CD14-positive monocyte (primary cell): ENCODE measurements around the gene EXD3. TPM values are rescaled to one million over a fixed set of nuclear protein-coding genes. Genes with fewer than 3 reads are reported as not detected.
"Not testable (repeated sequence)": the region's sequence is repeated elsewhere in the genome, so short reads cannot be mapped to it uniquely, and the experiment has no call there.

Experiments used
- DNase-seq, 3 donors: peaks; one replicate each; pipeline ENCODE4 v3.0.0-alpha.2; 2011 to 2022
- H2AFZ ChIP-seq: 2 replicates; pipeline ENCODE4 v1.6.0; 2012; ENCODE audit warnings: mild to moderate bottlenecking, low read depth, low read length, inconsistent platforms; ENCODE audit not compliant: insufficient read depth, poor library complexity, severe bottlenecking
- H3K27ac ChIP-seq, 2 donors: 1 replicate in 1 of 2; 2 replicates in 1 of 2; pipeline ENCODE4 v1.5.1; 2012 to 2013; ENCODE audit warnings: low read length in 2 of 2, control low read depth in 1 of 2, inconsistent platforms in 1 of 2, low read depth in 1 of 2, mild to moderate bottlenecking in 1 of 2
- H3K27me3 ChIP-seq, 2 donors: one replicate each; pipeline versions ENCODE4 v1.6.0 to v1.6.1; 2011 to 2013; ENCODE audit warnings: low read length in 2 of 2; ENCODE audit not compliant: control insufficient read depth in 2 of 2, insufficient read depth in 2 of 2
- H3K36me3 ChIP-seq, 2 donors: replicated peaks in 1 of 2; 1 replicate in 1 of 2; 2 replicates in 1 of 2; pipeline versions ENCODE4 v1.5.1 to v1.6.1; 2012 to 2013; ENCODE audit warnings: low read length in 2 of 2, control low read depth in 1 of 2, inconsistent platforms in 1 of 2, mild to moderate bottlenecking in 1 of 2; ENCODE audit not compliant: insufficient read depth in 2 of 2, control insufficient read depth in 1 of 2
- H3K4me1 ChIP-seq, 2 donors: 1 replicate in 1 of 2; 2 replicates in 1 of 2; pipeline versions ENCODE4 v1.5.1 to v1.6.1; 2012 to 2013; ENCODE audit warnings: low read length in 2 of 2, control low read depth in 1 of 2, inconsistent platforms in 1 of 2, mild to moderate bottlenecking in 1 of 2, moderate library complexity in 1 of 2; ENCODE audit not compliant: insufficient read depth in 2 of 2, control insufficient read depth in 1 of 2
- H3K4me2 ChIP-seq: replicated peaks from 2 replicates; pipeline ENCODE3; 2012; ENCODE audit warnings: low read length, moderate library complexity, mild to moderate bottlenecking; ENCODE audit not compliant: poor library complexity, severe bottlenecking; ENCODE audit errors: extremely low read depth
- H3K4me3 ChIP-seq, 3 experiments: fragments of 200-600 bp in 1 of 3; sonication (generic) in 1 of 3; replicated peaks in 1 of 3; 1 replicate in 2 of 3; 2 replicates in 1 of 3; pipeline ENCODE4 v1.5.1; 2011 to 2013; ENCODE audit warnings: low read length in 3 of 3, mild to moderate bottlenecking in 3 of 3, control low read depth in 2 of 3, low read depth in 2 of 3, inconsistent platforms in 1 of 3, moderate library complexity in 1 of 3
- H3K79me2 ChIP-seq: 2 replicates; pipeline ENCODE4 v1.6.0; 2012; ENCODE audit warnings: mild to moderate bottlenecking, control low read depth, inconsistent platforms, low read length, moderate library complexity; ENCODE audit not compliant: insufficient read depth
- H3K9ac ChIP-seq: 2 replicates; pipeline ENCODE4 v1.6.0; 2017; ENCODE audit warnings: low read length, mild to moderate bottlenecking; ENCODE audit not compliant: insufficient read depth, poor library complexity, severe bottlenecking
- H3K9me3 ChIP-seq, 2 donors: replicated peaks in 1 of 2; 1 replicate in 1 of 2; 2 replicates in 1 of 2; pipeline versions ENCODE4 v1.5.1 to v1.6.1; 2012 to 2013; ENCODE audit warnings: low read length in 2 of 2, control low read depth in 1 of 2; ENCODE audit not compliant: control insufficient read depth in 1 of 2, insufficient read depth in 1 of 2
- H4K20me1 ChIP-seq: 2 replicates; pipeline ENCODE4 v1.6.0; 2012; ENCODE audit warnings: mild to moderate bottlenecking, low read length, control low read depth, moderate library complexity; ENCODE audit not compliant: insufficient read depth
- H3K27ac Mint-ChIP-seq, 7 donors: one replicate each; pipeline ENCODE4 v1.8.0; 2020; ENCODE audit warnings: mild to moderate bottlenecking in 7 of 7, mixed read lengths in 7 of 7, moderate library complexity in 6 of 7, inconsistent platforms in 2 of 7
- H3K27me3 Mint-ChIP-seq, 3 donors: one replicate each; pipeline ENCODE4 v1.8.0; 2021 to 2022; ENCODE audit warnings: low read depth in 3 of 3, mild to moderate bottlenecking in 3 of 3, mixed read lengths in 3 of 3, moderate library complexity in 3 of 3, inconsistent platforms in 1 of 3
- H3K36me3 Mint-ChIP-seq, 2 donors: one replicate each; pipeline ENCODE4 v1.8.0; 2020; ENCODE audit warnings: mixed read lengths in 2 of 2, inconsistent platforms in 1 of 2, mild to moderate bottlenecking in 1 of 2
- H3K4me1 Mint-ChIP-seq: one replicate; pipeline ENCODE4 v1.8.0; 2020; ENCODE audit warnings: mild to moderate bottlenecking, mixed read lengths
- H3K4me3 Mint-ChIP-seq, 2 donors: one replicate each; pipeline ENCODE4 v1.8.0; 2020; ENCODE audit warnings: mild to moderate bottlenecking in 2 of 2, mixed read lengths in 2 of 2, moderate library complexity in 1 of 2
- H3K9me3 Mint-ChIP-seq, 7 donors: one replicate each; pipeline ENCODE4 v1.8.0; 2020 to 2022; ENCODE audit warnings: mixed read lengths in 7 of 7, mild to moderate bottlenecking in 6 of 7, moderate library complexity in 6 of 7, inconsistent platforms in 2 of 7
- CTCF ChIP-seq: fragments of 200-600 bp; IDR thresholded peaks from one replicate; pipeline ENCODE4 v1.8.0; 2022; ENCODE audit warnings: antibody characterized with exemption, mild to moderate bottlenecking
- WGBS: methylation state at CpG from one replicate; pipeline ENCODE4 v1.1.5; 2013; ENCODE audit warnings: missing lambda C conversion rate; ENCODE audit not compliant: insufficient coverage; 5-methylcytosine and 5-hydroxymethylcytosine counted together
- intact Hi-C, 2 donors: fragments of 100-400 bp; cut with micrococcal nuclease; formaldehyde crosslinking; loops; one replicate each; pipeline versions ENCODE4 v1.15.0 to v1.15.1; 2023
- polyA plus RNA-seq, 3 donors: library from polyadenylated mRNA; depleted of rRNA in 1 of 3; unstranded in 2 of 3; stranded (reverse) in 1 of 3; fragments of 300-500 nt in 2 of 3; fragments of >200 nt in 1 of 3; fragmentation: Illumina TruSeq in 2 of 3; gene quantifications; 1 replicate in 2 of 3; 2 replicates in 1 of 3; pipeline ENCODE4 v1.2.3, GENCODE V29; 2012 to 2021

The EXD3 gene
- polyA plus RNA-seq, 3 donors = 2.0 to 10.8 (median 3.0) TPM

- Mint-ChIP-seq H3K4me3 (no peak overlapping the region), H3K27me3 (peaks cover 0 to 1% (median 0%) of the 10 kb centered on the region in 3 donors), H3K27ac (peak overlapping the region in 1 of 7 donors; percentile 36), H3K9me3 (peaks cover 0 to 11% (median 6%) of the 10 kb centered on the region in 7 donors), H3K36me3 (peaks cover 0 to 2% of the 10 kb centered on the region in 2 donors), H3K4me1 (peaks cover 17% of the 10 kb centered on the region)
- H3K27me3 ChIP-seq = no peaks in the 10 kb centered on the region
- H2AFZ ChIP-seq = no peak overlapping the region
- H3K4me1 ChIP-seq = peaks cover 16% of the 10 kb centered on the region in 2 donors
- no peak for TF ChIP-seq CTCF
- no peak for DNase-seq
- H4K20me1 ChIP-seq = no peaks in the 10 kb centered on the region
- no peak overlapping the region for H3K27ac ChIP-seq
- H3K79me2 ChIP-seq = no peaks in the 10 kb centered on the region
- no CpG with 5 or more reads among the region's 6 CpGs for WGBS
- H3K4me2 ChIP-seq = no peak overlapping the region
- intact Hi-C loops = no loop called here
- no peak overlapping the region for H3K4me3 ChIP-seq
- no peak overlapping the region for H3K9ac ChIP-seq
- H3K36me3 ChIP-seq = no peaks in the 10 kb centered on the region
- peaks cover 0 to 6% of the 10 kb centered on the region in 2 donors for H3K9me3 ChIP-seq
Observed at GRCh38 chr9:137330689-137331088, 92.3 kb downstream of the EXD3 start.

GRCh38 chr9:137329590-137329989 lies 93.4 kb downstream of the EXD3 start:
- 83% methylated on average over 7 of the region's 26 CpGs for WGBS

GRCh38 chr9:137327641-137328550 lies 95.1 kb downstream of the EXD3 start:
- Mint-ChIP-seq H3K27ac (peak overlapping the region in 2 of 7 donors; percentile 91 to 97), H3K4me1 (peaks cover 17% of the 10 kb centered on the region)
- not testable (repeated sequence) for H3K9ac ChIP-seq, H3K9me3 ChIP-seq, H3K79me2 ChIP-seq, H3K27me3 Mint-ChIP-seq, H2AFZ ChIP-seq, H3K4me3 Mint-ChIP-seq, H3K27ac ChIP-seq, H4K20me1 ChIP-seq, H3K4me2 ChIP-seq, H3K36me3 ChIP-seq, H3K36me3 Mint-ChIP-seq, H3K27me3 ChIP-seq, H3K4me3 ChIP-seq, H3K9me3 Mint-ChIP-seq
- DNase-seq = peak; percentile 5 to 26 (median 7)
- intact Hi-C loops = loop anchor here (2.0 to 5.0 kb wide), 2 partner anchors 25 to 79 kb away; partner anchors contain the start of gene NRARP (in 2 of the 2)
- 100% methylated on average over 1 of the region's 8 CpGs for WGBS
- H3K4me1 ChIP-seq = peaks cover 16% of the 10 kb centered on the region in 2 donors

More at GRCh38 chr9:137329590-137329989, 93.4 kb downstream of the EXD3 start:
- not testable (repeated sequence) for H3K9me3 ChIP-seq, H3K36me3 ChIP-seq, H3K4me3 ChIP-seq, H3K27ac ChIP-seq, DNase-seq, H3K36me3 Mint-ChIP-seq, H3K79me2 ChIP-seq, H3K27me3 Mint-ChIP-seq, H3K27me3 ChIP-seq, H3K4me2 ChIP-seq, H3K9me3 Mint-ChIP-seq, H2AFZ ChIP-seq, H3K4me3 Mint-ChIP-seq, H3K27ac Mint-ChIP-seq, H3K9ac ChIP-seq, H4K20me1 ChIP-seq
- H3K4me1 ChIP-seq = peaks cover 16% of the 10 kb centered on the region in 2 donors
- intact Hi-C loops = loop anchor here in 1 of 2 donors (5.0 kb wide), 1 partner anchor 78 kb away; no protein-coding TSS in a partner anchor
- peaks cover 17% of the 10 kb centered on the region for H3K4me1 Mint-ChIP-seq
